K562 (cell line): ENCODE measurements around the gene UHRF1. TPM values are rescaled to one million over a fixed set of nuclear protein-coding genes. Genes with fewer than 3 reads are reported as not detected.

Source experiments
- ATAC-seq: fragments of 200-7000 bp; cut with Tn5 transposase; 3 replicates; pipeline ENCODE4 v1.9.1; 2020; ENCODE audit warnings: moderate library complexity
- BruUV-seq: library from RNA; stranded (reverse); fragments of 400-500 nt; replicated peaks from 2 replicates; lab custom pipeline; 2021; lab: Mats Ljungman, UMichigan
- CTCF ChIA-PET: fragments of 300-600 bp; formaldehyde crosslinking; extraction: SDS; loops from one replicate; lab custom pipeline; 2021; ENCODE audit warnings: low intra/inter-chr PET ratio; lab: Yijun Ruan, JAX
- POLR2A ChIA-PET: fragments of 300-600, 350-650 bp; sonication (Branson Sonifier 250); formaldehyde crosslinking; extraction: SDS; loops from one replicate; lab custom pipeline; 2021; ENCODE audit warnings: antibody characterized with exemption, inconsistent platforms; lab: Yijun Ruan, JAX
- DNase-seq, 4 experiments: peaks; one replicate each; pipeline versions ENCODE4 v3.0.0 to v3.0.0-alpha.2; 2011 to 2018; ENCODE audit warnings: low spot score in 3 of 4, mixed read lengths in 3 of 4; ENCODE audit errors: extremely low read depth in 1 of 4
- FAIRE-seq: peaks from 2 replicates; lab custom pipeline; 2011; peaks lifted over from hg19 to GRCh38; lab: Jason Lieb, UNC
- H2AFZ ChIP-seq: 2 replicates; pipeline ENCODE4 v1.6.0; 2011; ENCODE audit warnings: low read depth, low read length, control low read depth, inconsistent platforms
- H3K27ac ChIP-seq: fragments of 200-600 bp; 3 replicates; pipeline ENCODE4 v1.8.0; 2011; ENCODE audit warnings: low read depth, mild to moderate bottlenecking, control low read depth, inconsistent platforms, low read length, moderate library complexity, mixed read lengths; ENCODE audit errors: extremely low read depth
- H3K27me3 ChIP-seq, 2 experiments: fragments of 300-600 bp in 1 of 2; 2 replicates in 1 of 2; 3 replicates in 1 of 2; pipeline versions ENCODE4 v1.6.0 to v1.8.0; 2011; ENCODE audit warnings: inconsistent platforms in 2 of 2, low read length in 2 of 2, mild to moderate bottlenecking in 1 of 2, mixed read lengths in 1 of 2, moderate library complexity in 1 of 2; ENCODE audit not compliant: control insufficient read depth in 2 of 2, insufficient read depth in 2 of 2
- H3K36me3 ChIP-seq: fragments of 300-600 bp; 3 replicates; pipeline ENCODE4 v1.8.0; 2011; ENCODE audit warnings: mild to moderate bottlenecking, low read length, inconsistent platforms; ENCODE audit not compliant: control insufficient read depth, insufficient read depth
- H3K4me1 ChIP-seq, 2 experiments: fragments of 200-600 bp in 1 of 2; replicated peaks in 1 of 2; 2 replicates in 1 of 2; 3 replicates in 1 of 2; pipeline versions ENCODE4 v1.5.1 to v1.8.0; 2011; ENCODE audit warnings: inconsistent platforms in 2 of 2, low read length in 2 of 2, mild to moderate bottlenecking in 1 of 2, mixed read lengths in 1 of 2, moderate library complexity in 1 of 2; ENCODE audit not compliant: control insufficient read depth in 2 of 2, insufficient read depth in 2 of 2
- H3K4me2 ChIP-seq: 2 replicates; pipeline ENCODE4 v1.6.1; 2011; ENCODE audit warnings: low read length, control low read depth, inconsistent platforms, mixed read lengths; ENCODE audit not compliant: insufficient read depth
- H3K4me3 ChIP-seq: fragments of 200-600 bp; sonication (generic), shearing (Covaris generic); 2 replicates; pipeline ENCODE4 v1.5.1; 2016; ENCODE audit warnings: control low read depth, inconsistent platforms
- H3K79me2 ChIP-seq: fragments of 200-600 bp; 3 replicates; pipeline ENCODE4 v1.8.0; 2011; ENCODE audit warnings: low read length, inconsistent platforms; ENCODE audit not compliant: control insufficient read depth, insufficient read depth
- H3K9ac ChIP-seq, 2 experiments: 2 replicates each; pipeline versions ENCODE4 v1.6.0 to v1.6.1; 2011; ENCODE audit warnings: low read depth in 2 of 2, low read length in 2 of 2, control low read depth in 1 of 2, inconsistent platforms in 1 of 2, mild to moderate bottlenecking in 1 of 2, mixed read lengths in 1 of 2; ENCODE audit not compliant: insufficient read depth in 1 of 2
- H3K9me1 ChIP-seq: one replicate; pipeline ENCODE4 v1.6.0; 2011; ENCODE audit warnings: inconsistent platforms, mild to moderate bottlenecking, low read length, moderate library complexity; ENCODE audit not compliant: control insufficient read depth, insufficient read depth
- H3K9me3 ChIP-seq: replicated peaks from 2 replicates; pipeline ENCODE4 v1.5.1; 2011; ENCODE audit warnings: low read depth, low read length, inconsistent platforms; ENCODE audit not compliant: control insufficient read depth, insufficient read depth
- H4K20me1 ChIP-seq: replicated peaks from 2 replicates; pipeline ENCODE4 v1.6.1; 2011; ENCODE audit warnings: low read length, inconsistent platforms, mixed read lengths; ENCODE audit not compliant: control insufficient read depth, insufficient read depth
- BDP1 ChIP-seq: IDR thresholded peaks from 3 replicates; pipeline ENCODE4 v1.6.1; 2011; ENCODE audit not compliant: insufficient read length, insufficient read depth
- RBFOX2 ChIP-seq: fragments of 200-400 bp; formaldehyde crosslinking; IDR thresholded peaks from 2 replicates; pipeline ENCODE4 v1.6.1; 2017; ENCODE audit warnings: low read depth, mild to moderate bottlenecking, low read length, moderate library complexity
- WGBS: fragments of 100-300 bp; shearing (Covaris generic); methylation state at CpG from one replicate; pipeline ENCODE4 v1.1.6; 2016; ENCODE audit warnings: low coverage, mixed read lengths; ENCODE audit not compliant: insufficient coverage; ENCODE audit errors: missing lambda C conversion rate; 5-methylcytosine and 5-hydroxymethylcytosine counted together
- in situ Hi-C: fragments of 300-500 bp; cut with MboI; formaldehyde crosslinking; loops from 4 replicates; pipeline ENCODE4 v1.15.0; 2018; ENCODE audit warnings: inconsistent platforms, mixed read lengths
- intact Hi-C: fragments of 100-400 bp; cut with micrococcal nuclease; formaldehyde crosslinking; loops from 2 replicates; pipeline ENCODE4 v1.14.2; 2022
- polyA plus RNA-seq, 8 experiments: library from polyadenylated mRNA; depleted of rRNA in 4 of 8; stranded (reverse) in 5 of 8; unstranded in 3 of 8; fragments of >200 nt; fragmentation: Nextera tagmentation in 2 of 8; fragmentation: Illumina TruSeq in 1 of 8; extraction: Ambion mirVana in 2 of 8; extraction: Trizol in 1 of 8; gene quantifications; 2 replicates each; pipeline versions ENCODE4 v1.2.1 to v1.2.3, GENCODE V29; 2011 to 2014; ENCODE audit warnings: inconsistent platforms in 1 of 8, missing spikeins in 1 of 8
- total RNA-seq, 7 experiments: library from RNA; depleted of rRNA in 6 of 7; stranded (reverse); fragments of >200 nt in 6 of 7; fragmentation: Illumina TruSeq in 2 of 7; extraction: Trizol in 2 of 7; gene quantifications; 2 replicates each; pipeline versions ENCODE4 v1.2.1 to v1.2.3, GENCODE V29; 2011 to 2021; ENCODE audit warnings: low replicate concordance in 1 of 7
- TF ChIP-seq, protein P1 (sequence below), 2 experiments: fragments of 450-650 bp in 1 of 2; sonication (generic) in 1 of 2; formaldehyde crosslinking in 1 of 2; IDR thresholded peaks; 2 replicates each; pipeline versions ENCODE4 v1.7.1 to v1.9.0; 2016 to 2022; ENCODE audit warnings: inconsistent platforms in 1 of 2, mild to moderate bottlenecking in 1 of 2, missing genetic modification reagents in 1 of 2

UHRF1 gene
- total and polyA plus RNA-seq, 9 of the 15 experiments (the other 6 are each of a cell fraction or from before 2014, with no cell fraction given), result 6.0 to 101 (median 30.9) TPM

DNA sequence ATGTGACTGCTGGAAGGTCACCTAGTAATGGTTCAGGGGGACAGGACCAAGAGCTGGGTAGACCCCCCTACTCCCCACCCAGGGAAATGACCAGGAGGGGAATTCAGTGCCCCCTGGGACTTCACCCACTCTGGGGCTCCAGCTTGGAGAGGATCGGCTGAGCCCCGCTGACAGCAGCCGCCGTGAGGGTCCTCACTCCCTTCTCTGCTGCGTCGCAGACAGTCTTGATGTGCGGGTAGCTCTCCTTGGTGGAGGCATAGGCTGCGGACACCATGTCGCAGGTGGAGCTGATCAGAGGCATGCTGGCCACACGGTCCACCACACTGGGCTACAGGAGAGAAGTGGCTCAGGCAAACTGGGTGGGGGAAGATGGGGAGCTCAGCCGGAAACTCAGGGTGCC, 49.6 kb upstream of the UHRF1 start:
- Histone ChIP-seq H3K27ac (no peak overlapping the region), H3K4me2 (no peak overlapping the region), H3K27me3 (no peaks in the 10 kb centered on the region), H3K9me3 (no peaks in the 10 kb centered on the region), H3K9me1 (no peaks in the 10 kb centered on the region), H3K4me1 (peaks cover 2 to 7% of the 10 kb centered on the region in 2 experiments; a peak in 2 of 5 replicates), H2AFZ (no peak overlapping the region), H4K20me1 (no peaks in the 10 kb centered on the region), H3K9ac (no peak overlapping the region), H3K36me3 (peaks cover 57% of the 10 kb centered on the region; the same call in 2 of the 3 replicates), H3K79me2 (peaks cover 3% of the 10 kb centered on the region; the same call in 2 of the 3 replicates), H3K4me3 (no peak overlapping the region)
- intact Hi-C loops (no loop called here), in situ Hi-C loops (no loop called here)
- no peak for ATAC-seq
- ChIA-PET CTCF (no interaction called here), POLR2A (interaction anchor here (0.6 to 1.4 kb wide), 3 partner anchors 47 to 341 kb away, joined by 3 to 5 read pairs (median 3); partner anchors contain the start of gene PLIN4)
- WGBS, result 98% methylated on average over 11 of the region's 11 CpGs
- no TSS peak for BruUV-seq
- TF ChIP-seq BDP1 (no peak), RBFOX2 (0 out of 2 replicates have a peak, but pooled peaks have one; percentile 42)
- TF ChIP-seq, protein P1, sequence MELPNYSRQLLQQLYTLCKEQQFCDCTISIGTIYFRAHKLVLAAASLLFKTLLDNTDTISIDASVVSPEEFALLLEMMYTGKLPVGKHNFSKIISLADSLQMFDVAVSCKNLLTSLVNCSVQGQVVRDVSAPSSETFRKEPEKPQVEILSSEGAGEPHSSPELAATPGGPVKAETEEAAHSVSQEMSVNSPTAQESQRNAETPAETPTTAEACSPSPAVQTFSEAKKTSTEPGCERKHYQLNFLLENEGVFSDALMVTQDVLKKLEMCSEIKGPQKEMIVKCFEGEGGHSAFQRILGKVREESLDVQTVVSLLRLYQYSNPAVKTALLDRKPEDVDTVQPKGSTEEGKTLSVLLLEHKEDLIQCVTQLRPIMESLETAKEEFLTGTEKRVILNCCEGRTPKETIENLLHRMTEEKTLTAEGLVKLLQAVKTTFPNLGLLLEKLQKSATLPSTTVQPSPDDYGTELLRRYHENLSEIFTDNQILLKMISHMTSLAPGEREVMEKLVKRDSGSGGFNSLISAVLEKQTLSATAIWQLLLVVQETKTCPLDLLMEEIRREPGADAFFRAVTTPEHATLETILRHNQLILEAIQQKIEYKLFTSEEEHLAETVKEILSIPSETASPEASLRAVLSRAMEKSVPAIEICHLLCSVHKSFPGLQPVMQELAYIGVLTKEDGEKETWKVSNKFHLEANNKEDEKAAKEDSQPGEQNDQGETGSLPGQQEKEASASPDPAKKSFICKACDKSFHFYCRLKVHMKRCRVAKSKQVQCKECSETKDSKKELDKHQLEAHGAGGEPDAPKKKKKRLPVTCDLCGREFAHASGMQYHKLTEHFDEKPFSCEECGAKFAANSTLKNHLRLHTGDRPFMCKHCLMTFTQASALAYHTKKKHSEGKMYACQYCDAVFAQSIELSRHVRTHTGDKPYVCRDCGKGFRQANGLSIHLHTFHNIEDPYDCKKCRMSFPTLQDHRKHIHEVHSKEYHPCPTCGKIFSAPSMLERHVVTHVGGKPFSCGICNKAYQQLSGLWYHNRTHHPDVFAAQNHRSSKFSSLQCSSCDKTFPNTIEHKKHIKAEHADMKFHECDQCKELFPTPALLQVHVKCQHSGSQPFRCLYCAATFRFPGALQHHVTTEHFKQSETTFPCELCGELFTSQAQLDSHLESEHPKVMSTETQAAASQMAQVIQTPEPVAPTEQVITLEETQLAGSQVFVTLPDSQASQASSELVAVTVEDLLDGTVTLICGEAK (IDR thresholded peaks at IDR 0.05), result no peak
- TF ChIP-seq, protein P1 (CRISPR knock-in tag; IDR thresholded peaks at IDR 0.05), result no peak
- peak in 1 of 4 experiments; percentile 5 for DNase-seq
- no peak for FAIRE-seq
